ENCODE measurements around the gene CD276. TPM values are rescaled to one million over a fixed set of nuclear protein-coding genes. Genes with fewer than 3 reads are reported as not detected.

Gene CD276
- total RNA-seq, 1 experiment from 2014 or later: 133 TPM

DNA sequence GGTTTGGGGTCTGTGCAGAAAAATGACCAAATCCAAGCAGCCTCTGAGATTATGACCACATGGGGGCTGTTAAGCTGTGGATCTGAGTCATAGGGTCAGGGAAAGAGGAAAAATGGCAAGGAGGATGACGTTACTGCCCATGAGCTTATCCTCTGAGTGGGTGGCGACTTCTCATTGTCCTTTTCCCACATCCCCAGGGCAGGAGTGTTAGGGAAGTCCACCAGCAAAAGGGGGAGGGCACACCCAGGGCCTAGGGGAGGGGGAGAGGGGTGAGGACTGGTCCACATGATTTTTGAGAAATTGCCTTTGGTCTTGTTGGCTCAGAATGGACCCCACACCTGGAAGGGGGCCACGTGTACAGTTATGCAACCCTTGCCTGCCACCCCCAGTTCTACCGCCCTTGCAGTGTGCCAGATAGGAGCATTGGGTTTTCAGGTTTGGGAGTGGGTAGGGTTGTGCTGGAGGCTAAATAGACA lies 2.6 kb downstream of the CD276 start:
- Histone ChIP-seq H3K4ac (ENCODE audit: low read depth, low read length) (no peak overlapping the region), H3K4me2 (ENCODE audit: insufficient read depth, insufficient read length, low read length) (no peak overlapping the region), H3K79me2 (ENCODE audit: insufficient read depth, low read length) (peaks cover 30% of the 10 kb centered on the region; the same call in 1 of the 2 replicates), H3K79me1 (ENCODE audit: insufficient read depth, low read depth, low read length, poor library complexity, severe bottlenecking) (peaks cover 3% of the 10 kb centered on the region), H3K27ac (ENCODE audit: insufficient read length, low read depth, low read length) (no peak overlapping the region), H3K9ac (ENCODE audit: extremely low read depth, insufficient read length, low read length) (no peak overlapping the region), H4K91ac (ENCODE audit: insufficient read length, low read depth, low read length) (no peak overlapping the region), H2BK5ac (ENCODE audit: insufficient read length, low read length) (no peak overlapping the region), H2AK5ac (ENCODE audit: insufficient read length, low read length) (no peak overlapping the region), H2BK15ac (ENCODE audit: low read depth, low read length) (no peak overlapping the region), H2BK12ac (ENCODE audit: insufficient read length, low read depth, low read length) (no peak overlapping the region), H4K5ac (ENCODE audit: insufficient read length, low read depth, low read length) (no peak overlapping the region), H3K27me3 (ENCODE audit: insufficient read depth, low read length) (no peaks in the 10 kb centered on the region), H2BK20ac (ENCODE audit: low read depth, low read length, poor library complexity, severe bottlenecking) (no peak overlapping the region), H3K23ac (ENCODE audit: insufficient read length, low read depth, low read length) (no peak overlapping the region), H3K9me3 (ENCODE audit: control insufficient read depth, low read depth, low read length) (no peaks in the 10 kb centered on the region), H4K20me1 (ENCODE audit: control insufficient read depth, insufficient read depth, insufficient read length) (no peaks in the 10 kb centered on the region), H2BK120ac (ENCODE audit: low read depth, low read length, poor library complexity, severe bottlenecking) (no peak overlapping the region), H3K23me2 (ENCODE audit: insufficient read length, low read depth, low read length, poor library complexity, severe bottlenecking) (peaks cover 11% of the 10 kb centered on the region), H3K14ac (ENCODE audit: insufficient read depth, low read length) (no peak overlapping the region), H3T11ph (ENCODE audit: low read length) (no peak overlapping the region), H4K8ac (replicated peaks; ENCODE audit: insufficient read length, low read depth, low read length) (no peak overlapping the region), H3K56ac (ENCODE audit: insufficient read length, low read depth, low read length) (no peak overlapping the region), H3K18ac (ENCODE audit: insufficient read length, low read depth, low read length) (no peak overlapping the region), H3K4me1 (ENCODE audit: insufficient read depth, low read length) (peaks cover 6% of the 10 kb centered on the region; the same call in 1 of the 2 replicates), H2AFZ (ENCODE audit: low read length) (no peak overlapping the region)
- Mint-ChIP-seq H3K4me1 (peaks cover 23 to 34% of the 10 kb centered on the region in 2 experiments), H3K4me3 (peak overlapping the region in 1 of 2 experiments; percentile 90; a peak in 2 of 5 replicates), H3K27me3 (ENCODE audit: low read depth) (no peaks in the 10 kb centered on the region), H3K27ac (peak overlapping the region in 1 of 3 experiments; percentile 16; a peak in 1 of 7 replicates), H3K36me3 (ENCODE audit: insufficient read depth in 1 of 3, low read depth in 3 of 3) (peaks cover 0 to 1% (median 0%) of the 10 kb centered on the region in 3 experiments; a peak in 3 of 7 replicates), H3K9me3 (no peaks in the 10 kb centered on the region)
- DNase-seq: no peak
- TF ChIP-seq, protein P1, sequence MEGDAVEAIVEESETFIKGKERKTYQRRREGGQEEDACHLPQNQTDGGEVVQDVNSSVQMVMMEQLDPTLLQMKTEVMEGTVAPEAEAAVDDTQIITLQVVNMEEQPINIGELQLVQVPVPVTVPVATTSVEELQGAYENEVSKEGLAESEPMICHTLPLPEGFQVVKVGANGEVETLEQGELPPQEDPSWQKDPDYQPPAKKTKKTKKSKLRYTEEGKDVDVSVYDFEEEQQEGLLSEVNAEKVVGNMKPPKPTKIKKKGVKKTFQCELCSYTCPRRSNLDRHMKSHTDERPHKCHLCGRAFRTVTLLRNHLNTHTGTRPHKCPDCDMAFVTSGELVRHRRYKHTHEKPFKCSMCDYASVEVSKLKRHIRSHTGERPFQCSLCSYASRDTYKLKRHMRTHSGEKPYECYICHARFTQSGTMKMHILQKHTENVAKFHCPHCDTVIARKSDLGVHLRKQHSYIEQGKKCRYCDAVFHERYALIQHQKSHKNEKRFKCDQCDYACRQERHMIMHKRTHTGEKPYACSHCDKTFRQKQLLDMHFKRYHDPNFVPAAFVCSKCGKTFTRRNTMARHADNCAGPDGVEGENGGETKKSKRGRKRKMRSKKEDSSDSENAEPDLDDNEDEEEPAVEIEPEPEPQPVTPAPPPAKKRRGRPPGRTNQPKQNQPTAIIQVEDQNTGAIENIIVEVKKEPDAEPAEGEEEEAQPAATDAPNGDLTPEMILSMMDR (conservative IDR thresholded peaks at IDR 0.05): no peak
- no CpG with 5 or more reads among the region's 4 CpGs for WGBS (ENCODE audit: extremely low coverage, insufficient read length, low lambda C conversion rate)
